TTC549 (cell line): ENCODE results near the gene SLC39A13.

ENCODE experiments used
- FAIRE-seq: peaks from 2 replicates; lab custom pipeline; 2012; peaks lifted over from hg19 to GRCh38; lab: Jason Lieb, UNC

Gene SLC39A13

GRCh38 chr11:47460571-47461235 is 52.3 kb downstream of the SLC39A13 start:
- FAIRE-seq: no peak

GRCh38 chr11:47461876-47462275 is 53.5 kb downstream of the SLC39A13 start:
- FAIRE-seq: no peak

GRCh38 chr11:47464483-47464882 is 56.1 kb downstream of the SLC39A13 start:
- FAIRE-seq: no peak
